HG03045 (cell line): ENCODE measurements around the gene MSI2.

Experiments
- ATAC-seq: cut with Tn5 transposase; IDR thresholded peaks from one replicate; pipeline ENCODE4 v1.9.1; 2021; ENCODE audit warnings: mild to moderate bottlenecking, moderate library complexity; ENCODE audit not compliant: unreplicated experiment

MSI2 gene

DNA sequence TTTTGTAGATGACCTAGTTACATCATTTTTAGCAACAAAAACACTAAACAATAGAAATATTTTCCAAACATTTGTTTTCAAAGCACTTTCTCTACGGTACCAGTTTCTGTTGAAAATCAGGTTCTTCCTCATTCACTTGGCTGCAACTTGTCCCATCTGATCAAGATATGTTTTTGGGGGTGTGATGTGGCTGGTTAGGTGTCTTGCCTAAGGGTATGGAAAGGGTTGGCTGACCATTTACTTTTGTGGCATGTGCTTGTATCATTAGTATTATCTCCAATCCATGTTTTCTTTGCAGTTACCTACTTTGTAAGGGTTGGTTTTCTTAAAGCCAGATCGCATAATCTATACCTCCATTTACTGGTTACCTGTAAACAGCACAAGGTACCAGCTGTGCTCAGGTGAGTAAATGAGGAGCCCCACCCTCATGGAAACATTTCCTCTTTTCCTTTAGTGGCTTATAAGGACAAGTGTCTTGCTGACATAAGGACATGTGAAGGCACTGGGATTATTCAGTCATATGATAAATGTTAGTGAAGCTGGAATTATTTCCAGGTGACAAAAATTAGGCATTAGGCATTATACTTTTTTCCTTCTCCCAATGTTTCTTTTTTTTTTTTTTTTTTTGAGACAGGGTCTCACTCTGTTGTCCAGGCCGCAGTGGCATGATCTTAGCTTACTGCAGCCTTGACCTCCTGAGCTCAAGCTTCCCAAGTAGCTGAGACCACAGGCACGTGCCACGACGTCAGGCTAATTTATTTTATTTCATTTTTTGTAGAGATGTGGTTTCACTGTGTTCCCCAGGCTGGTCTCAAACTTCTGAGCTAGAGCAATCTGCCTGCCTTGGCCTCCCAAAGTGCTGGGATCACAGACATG, 326.8 kb downstream of the MSI2 start:
- no peak for ATAC-seq

DNA sequence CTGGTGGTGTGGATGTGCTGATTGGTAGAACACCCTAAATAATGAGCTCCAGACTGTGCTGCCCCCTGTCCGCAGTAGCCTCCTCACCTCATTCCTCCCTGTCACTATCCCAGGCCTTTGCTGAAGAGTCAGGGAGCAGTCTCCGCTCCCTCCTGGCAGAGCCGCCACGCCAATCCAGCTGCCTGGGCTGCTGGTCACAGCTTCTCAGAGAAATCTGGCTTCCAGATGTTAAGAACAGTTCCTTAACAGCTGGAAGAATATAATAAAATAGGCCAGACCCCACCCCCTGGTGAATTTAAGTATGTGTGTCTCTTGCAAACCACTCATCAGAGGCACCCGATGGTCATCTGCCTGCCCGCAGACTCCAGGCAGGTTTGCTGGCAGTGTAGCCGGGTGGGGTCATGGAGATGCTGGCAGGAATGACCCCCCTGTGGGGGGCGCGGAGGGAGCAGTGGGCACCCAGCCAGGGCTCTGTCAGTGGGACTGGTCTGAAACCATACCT, 327.8 kb downstream of the MSI2 start:
- no peak for ATAC-seq

DNA sequence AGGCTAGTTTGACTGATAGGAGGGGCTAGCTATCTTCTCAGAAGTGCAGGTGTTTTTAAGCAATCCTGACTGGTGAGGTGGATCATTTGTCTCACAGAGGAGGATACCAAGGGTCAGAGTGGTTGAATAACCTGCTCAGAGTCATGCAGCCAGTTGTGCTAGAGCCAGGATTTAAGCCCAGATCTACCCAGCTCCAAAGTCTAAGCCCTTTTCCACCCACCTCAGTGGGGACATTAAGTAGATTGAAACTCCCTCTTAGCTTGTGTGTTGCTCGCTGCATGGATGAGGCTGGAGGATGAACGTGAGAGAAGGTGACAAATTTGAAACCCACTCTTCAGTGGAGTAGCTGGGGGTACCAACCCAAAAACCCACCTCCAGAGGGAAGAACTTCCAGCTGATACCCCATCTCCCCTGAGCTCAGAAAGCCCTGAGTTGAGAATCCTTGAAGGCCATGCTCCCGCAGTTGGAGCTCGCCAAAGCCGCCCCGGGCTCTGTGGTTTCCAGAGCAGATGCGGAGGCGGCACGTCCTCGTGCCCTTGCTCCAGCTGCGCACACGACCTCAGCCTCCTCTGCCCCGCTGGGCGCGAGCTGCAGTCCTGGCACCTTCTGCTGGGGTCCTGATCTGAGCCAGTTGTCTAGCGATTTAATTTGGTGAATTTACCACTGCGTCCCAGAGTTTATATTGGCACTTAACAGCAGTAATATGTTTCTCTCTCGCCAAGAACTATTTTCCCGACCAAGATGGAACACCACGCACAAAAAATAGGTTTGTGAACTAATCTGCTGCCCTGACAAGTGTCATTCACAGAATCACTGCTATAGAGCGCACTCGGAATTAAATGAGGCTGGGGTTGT, 329.2 kb downstream of the MSI2 start:
- no peak for ATAC-seq

DNA sequence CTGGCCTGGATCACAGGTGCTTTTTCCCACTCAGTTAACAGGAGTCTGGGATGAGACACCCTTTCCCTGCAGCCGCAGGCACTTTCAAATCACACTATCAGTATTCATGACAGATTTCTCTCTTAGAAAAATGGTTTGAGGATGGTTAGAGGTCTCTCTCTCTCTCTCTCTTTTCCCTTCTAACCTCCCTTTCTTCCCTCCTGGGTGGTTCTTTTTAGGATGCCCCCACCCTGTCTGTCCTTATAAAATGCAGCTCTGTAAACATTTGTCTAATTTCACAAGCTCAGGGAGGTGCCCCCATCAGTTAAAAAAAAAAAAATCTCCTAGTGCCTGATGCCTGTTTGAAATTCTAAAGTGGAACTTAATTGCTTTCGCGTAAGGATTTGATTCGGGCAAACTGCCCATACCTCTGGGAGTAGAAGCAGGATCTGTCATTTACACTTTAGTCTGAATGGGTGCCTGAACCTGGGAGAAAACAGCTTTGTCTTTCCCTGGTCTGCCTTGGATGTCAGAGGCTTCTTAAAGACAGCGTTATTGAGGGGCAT, 329.9 kb downstream of the MSI2 start:
- no peak for ATAC-seq

DNA sequence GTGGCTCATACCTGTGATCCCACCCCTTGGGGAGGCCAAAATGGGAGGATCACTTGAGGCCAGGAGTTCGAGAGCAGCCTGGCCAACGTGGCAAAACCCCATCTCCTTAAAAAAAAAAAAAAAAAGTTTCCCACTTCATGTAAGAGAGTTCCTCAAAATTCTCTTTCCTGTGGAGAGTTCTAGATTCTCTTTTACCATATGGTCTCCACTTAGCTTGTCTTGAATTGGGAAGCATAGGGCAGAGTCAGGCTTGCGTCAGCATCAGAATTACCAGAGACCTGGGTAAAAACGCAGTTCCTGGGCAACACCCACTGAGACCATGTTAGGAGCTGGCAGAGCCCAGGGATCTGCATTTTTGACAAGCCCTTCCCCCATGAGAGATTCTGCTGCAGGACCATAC, 330.4 kb downstream of the MSI2 start:
- ATAC-seq = no peak

DNA sequence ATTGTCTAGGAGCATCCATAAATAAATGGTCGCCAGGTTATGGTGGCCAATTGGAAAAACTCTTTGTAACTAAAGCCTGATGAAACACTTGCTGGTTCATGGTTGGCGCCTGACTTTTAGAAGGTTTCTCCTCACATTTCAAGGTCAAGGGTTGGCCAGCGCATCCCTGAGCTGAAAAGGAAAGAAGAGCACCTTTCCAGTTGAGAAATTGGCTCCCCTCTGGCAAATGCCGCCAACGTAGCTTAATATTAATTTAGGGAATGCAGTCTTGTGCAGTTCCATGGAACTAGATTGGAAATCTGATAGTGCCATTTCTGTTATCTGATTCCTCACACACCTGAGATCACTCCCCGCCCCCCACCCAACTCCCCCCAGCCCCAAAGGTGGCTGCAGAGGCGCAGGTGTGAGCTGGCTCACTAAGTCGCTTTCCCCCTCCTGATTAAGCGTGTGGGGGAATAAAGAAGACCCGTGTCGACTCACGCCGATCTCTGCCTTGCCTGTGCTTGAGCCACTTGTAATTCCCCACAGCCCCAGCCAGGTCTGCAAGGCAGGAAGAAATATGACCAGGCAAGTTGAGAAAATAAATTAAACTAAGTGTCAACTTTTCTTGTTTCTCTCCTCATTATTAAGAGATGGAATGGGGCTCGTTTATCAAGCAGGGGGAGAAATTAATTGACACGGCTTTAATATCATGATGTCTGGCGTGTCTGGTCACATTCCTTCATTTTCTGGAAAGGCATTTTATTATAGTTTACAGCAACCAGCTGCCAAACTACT, 331.1 kb downstream of the MSI2 start:
- ATAC-seq = no peak

DNA sequence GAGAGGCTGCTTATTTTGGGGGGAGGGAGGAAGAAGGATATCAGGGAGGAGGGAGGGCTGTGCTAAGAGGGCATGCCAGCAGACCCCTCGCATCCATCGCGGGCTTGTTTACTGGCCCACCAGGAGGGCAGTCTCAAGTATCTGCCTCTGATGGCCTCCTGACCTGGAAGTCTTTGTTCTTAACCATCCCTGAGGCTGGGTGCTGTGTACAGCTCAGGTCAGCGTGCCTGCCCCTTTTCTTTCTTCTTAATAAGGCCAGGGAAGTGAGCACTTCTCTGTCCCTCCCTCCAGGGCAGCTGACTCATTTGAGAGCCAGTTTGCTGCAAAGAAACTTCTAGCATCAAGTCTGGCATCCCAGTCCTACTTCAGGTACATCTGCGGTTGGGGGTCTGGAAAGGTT, 331.8 kb downstream of the MSI2 start:
- no peak for ATAC-seq

DNA sequence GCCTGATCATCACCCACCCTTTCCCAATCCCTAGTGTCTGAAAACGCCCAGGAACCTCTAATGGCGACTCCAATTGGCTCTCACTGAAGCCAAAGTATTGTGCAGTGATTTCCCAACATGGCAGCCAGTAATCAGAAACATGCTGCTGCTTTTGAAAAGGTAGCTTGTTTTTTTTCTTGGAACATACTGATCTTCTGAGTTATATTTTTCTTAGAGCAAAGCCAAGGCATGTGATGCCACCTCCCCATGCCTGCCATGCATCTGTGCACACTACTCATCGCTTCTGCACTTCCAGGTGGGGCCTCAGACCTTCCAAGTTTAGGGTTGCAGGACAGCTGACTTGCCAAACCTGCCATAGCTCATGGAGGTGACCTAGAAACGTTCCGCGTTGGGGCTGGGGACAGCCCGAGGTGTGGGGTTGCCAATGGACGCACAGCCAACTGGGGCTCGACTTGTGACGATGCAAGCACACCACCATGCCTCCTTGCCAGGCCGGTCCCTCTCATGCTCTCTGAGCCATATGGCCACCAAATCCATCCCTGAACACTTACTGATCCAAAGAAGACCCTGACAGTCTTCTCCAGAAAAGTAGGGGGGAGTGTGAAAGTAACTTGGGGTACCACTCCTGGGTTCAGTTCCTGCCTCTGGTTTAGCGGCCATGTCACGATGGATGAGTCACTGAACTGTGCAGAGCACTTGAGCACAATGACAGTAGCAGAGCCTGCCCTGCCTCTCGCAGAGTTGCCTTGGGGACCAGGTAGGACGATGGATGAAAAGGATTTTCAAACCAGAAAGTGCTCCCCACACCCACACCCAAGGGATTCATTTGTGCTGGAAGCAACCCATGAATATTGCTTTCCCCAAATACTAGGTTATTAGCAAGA, 333.1 kb downstream of the MSI2 start:
- no peak for ATAC-seq

DNA sequence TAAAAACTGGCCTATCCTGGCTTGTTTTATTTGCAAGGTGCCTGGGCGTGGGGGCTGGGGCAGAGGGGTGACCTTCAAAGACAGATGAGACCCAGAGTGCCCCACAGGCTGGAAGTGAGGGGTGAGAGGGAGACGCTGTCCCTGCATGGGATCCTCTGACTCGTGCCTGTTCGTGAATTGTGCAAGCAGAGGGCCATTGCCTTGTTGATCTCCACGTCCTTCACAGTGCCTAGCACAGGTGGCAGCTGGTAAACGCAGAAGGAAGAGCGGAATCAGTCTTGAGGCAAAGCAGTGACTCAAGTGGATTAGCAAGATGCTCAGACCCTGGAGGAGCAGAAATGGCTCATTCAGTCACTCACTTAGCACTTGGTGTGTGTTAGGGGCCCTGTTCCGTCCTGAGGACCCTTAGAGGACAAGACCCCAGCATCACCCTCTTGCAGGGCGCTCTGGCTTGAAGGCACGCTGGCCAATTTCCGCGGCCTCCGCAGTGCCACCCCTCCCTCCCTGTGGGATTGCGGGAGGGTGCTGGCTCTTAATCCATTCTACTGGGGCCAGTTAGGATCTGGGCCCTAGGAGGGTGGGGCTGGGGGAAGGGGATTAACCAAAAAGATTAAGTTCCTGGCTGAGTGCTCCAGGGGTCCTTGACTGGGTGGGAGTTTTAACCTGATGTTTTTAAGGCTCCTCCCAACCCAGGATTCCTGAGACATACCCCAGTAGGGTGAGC, 337.6 kb downstream of the MSI2 start:
- ATAC-seq = no peak

DNA sequence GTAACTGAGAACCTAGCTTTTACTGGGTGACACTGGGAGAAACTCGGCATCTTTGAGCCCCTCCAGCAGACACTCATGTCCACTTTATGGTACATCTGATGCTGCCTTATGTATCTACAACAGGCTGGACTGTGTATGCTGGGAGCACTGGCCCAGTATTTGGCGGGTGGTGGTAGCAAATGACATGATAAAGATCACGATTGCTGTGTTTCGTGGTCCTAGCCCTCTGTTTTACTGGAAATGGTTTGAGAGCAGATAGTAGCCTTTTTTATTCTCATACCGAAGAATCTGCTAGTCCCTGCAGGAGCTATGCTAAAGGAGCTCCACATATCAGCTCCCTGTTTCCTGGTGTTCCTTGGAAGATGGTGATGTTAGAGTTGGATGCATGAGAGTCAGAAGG, 338.4 kb downstream of the MSI2 start:
- ATAC-seq = no peak

DNA sequence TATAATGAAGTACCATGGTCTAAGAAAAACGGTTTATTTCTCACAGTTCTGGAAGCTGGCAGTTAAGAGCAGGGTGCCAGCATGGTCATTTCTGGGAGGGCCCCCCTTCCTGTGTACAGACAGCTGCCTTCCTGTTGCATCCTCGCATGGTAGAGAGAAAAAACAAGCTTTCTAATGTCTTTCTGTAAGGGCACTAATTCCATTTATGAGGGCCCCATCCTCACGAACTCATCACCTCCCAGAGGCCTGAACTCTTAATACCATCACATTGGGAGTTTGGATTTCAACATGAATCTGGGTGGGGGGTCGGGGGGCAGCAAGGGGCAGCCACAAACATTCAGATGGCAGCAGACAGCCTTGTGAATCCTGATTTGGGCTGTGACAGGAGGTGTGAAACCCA, 339.1 kb downstream of the MSI2 start:
- no peak for ATAC-seq

DNA sequence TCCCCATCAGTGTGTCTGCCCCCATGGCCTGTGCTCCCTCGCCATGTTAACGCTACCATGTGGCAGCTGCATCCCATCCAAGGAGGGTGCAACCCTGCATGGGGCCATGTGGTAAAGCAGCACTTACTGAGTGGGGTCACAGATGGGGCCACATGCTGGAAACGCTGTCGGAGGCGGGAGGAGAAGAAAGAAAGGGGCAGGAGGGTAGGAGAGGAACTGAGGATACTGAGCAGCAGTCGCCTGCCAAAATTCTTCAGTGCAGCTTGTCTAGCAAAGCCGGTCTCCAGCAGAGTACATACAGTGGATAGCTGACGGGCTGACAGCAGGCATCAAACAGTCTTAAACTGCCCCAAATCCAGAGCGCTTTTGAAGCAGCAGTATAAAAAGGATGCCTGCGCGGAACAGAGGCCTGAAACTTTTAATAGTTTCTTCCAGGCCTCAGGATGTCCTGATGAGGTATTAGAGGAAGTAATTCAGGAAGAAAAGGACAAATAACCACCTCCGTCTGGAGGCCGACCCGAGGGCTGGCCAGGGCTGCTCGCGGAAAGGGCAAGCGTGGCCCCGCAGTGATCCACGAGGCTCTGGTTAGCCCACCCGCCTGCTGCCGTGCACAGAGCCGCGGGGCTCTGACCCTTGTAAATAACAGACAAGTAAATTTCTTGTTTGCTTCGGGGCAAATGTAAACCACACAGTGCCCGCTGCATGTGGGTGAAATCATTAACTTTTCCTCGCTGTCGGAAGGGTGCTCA, 339.8 kb downstream of the MSI2 start:
- no peak for ATAC-seq

DNA sequence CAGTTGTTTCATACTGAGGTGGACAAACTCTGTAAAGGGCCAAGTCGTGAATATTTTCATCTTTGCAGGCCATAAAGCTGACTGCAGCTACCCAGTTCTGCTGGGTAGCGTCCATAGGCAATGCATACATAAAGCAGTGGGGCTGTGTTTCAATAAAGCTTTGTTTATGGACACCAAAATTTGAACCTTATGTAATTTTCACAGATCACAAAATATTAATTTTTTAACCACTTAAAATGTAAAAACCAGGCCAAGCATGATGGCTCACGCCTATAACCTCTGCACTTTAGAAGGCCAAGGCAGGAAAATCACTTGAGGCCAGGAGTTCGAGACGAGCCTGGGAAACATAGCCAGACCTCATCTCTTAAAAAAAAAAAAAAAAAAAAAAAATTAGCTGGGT, 340.8 kb downstream of the MSI2 start:
- no peak for ATAC-seq

DNA sequence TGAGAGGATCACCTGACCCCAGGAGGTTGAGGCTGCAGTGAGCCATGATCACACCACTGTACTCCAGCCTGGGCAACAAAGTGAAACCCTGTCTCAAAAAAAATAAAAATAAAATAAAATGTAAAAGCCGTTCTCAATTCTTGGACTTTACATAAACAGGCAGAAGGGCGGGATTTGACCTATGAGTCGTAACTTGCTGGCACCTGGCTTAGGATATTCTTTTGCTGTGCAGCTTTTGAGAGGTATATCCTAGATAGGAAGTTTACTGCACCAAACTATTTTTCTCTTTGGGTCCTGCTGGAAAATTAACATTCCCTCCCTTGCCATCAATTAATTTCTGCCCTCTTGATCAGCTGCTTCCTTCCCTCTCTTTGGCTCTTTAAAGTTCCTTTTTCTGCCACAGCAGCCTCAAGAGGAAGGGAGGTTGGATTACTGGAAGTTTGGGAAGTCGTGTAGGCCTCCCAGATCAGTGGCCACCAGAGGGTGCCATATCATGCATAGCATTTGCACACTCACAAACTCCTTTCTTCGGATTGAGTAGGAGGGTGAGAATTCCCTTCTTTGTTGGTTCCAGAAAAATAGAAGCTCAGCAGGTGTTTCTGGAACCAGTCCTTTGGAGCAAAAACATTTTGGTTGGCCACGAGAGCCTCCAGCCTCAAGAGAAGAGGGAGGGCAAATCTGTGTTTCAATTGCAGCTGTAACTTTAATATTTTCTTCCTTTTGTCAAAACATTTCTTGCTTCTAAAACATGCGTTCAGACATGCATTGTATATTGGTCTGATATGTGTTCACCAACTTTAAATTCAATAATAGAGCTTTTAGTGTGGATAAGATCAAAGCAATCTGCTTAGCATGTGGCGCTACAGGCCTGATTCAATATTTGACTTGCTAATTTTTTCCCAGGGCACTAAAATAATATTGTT, 341.5 kb downstream of the MSI2 start:
- ATAC-seq = no peak

DNA sequence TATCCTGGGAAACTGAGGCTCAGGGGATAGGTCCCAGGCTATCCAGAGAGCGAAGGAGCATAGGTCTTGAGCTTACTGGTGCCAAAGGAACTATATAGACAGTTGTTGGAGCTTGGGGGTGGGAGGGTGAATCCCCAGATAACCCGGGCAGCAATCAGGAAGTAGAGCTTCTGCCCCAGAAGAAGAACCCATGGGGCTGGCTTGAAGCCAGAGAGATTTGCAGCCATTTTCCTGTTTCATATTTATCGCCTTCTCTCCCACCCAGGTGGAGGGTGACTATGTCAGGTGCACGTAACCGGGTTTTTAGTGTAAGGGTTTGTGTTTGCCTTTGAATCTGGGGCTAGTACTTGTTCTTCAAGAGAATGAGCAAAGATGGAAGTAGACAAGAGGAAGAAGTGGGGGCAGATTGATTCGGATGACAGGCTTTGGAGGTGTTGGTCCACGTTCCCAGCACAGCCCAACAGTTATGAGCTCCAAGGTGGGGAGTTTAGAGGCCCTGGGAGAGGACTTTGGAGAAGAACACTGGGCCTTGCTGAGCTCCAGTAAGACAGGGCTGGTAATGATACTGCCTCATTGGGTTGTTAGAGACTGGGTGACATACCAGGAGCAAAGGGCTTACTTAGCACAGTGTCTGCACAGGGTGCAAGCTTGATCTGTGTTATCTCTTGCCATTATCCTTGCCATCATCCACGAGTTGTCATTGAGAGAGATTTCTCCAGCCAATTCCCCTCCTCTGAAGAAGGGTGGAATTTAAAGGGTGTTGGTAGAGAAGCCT, 343.1 kb downstream of the MSI2 start:
- ATAC-seq = no peak

DNA sequence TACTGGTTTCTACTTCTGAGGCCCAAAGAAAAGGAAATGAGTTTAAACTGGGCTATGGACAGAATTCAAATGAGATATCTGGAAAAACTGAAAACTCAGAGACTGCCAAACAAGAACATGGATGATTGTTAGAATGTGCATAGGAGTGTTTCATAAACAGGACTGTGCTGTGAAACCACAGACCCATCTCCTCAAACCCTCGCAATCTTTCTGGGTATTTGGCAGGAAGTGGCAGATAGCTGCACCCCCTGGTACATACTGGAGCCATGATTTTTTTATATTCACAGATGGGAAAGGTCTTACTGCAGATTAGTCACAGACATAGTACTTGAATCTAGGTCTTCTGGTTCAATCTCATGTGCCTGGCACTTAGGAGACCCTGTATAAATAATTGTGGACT, 343.8 kb downstream of the MSI2 start:
- ATAC-seq = no peak
